Activated CD4-positive, alpha-beta memory T cell treated with anti-CD3 and anti-CD28 coated beads, Interleukin-2, amount 10 ng/mL, durations not matched to agents 7 days and 5 days (primary cell): ENCODE measurements around the gene CEBPB. TPM values are rescaled to one million over a fixed set of nuclear protein-coding genes. Genes with fewer than 3 reads are reported as not detected.

Source experiments
- CTCF ChIA-PET: fragments of 350-600 bp; sonication (Branson Sonifier 250); formaldehyde crosslinking; loops from one replicate; lab custom pipeline; 2021; ENCODE audit warnings: antibody characterized with exemption, inconsistent platforms; lab: Charles Lee
- POLR2A ChIA-PET: fragments of 350-600 bp; sonication (Branson Sonifier 250); formaldehyde crosslinking; loops from one replicate; lab custom pipeline; 2021; ENCODE audit warnings: antibody characterized with exemption; lab: Charles Lee
- DNase-seq: peaks from one replicate; pipeline ENCODE4 v3.0.0-alpha.2; 2020
- H3K27ac Mint-ChIP-seq: one replicate; pipeline ENCODE4 v1.8.0; 2021; ENCODE audit warnings: mild to moderate bottlenecking, mixed read lengths
- H3K27me3 Mint-ChIP-seq: one replicate; pipeline ENCODE4 v1.8.0; 2021; ENCODE audit warnings: mixed read lengths
- H3K36me3 Mint-ChIP-seq: one replicate; pipeline ENCODE4 v1.8.0; 2021; ENCODE audit warnings: low read depth, mixed read lengths
- H3K4me1 Mint-ChIP-seq: one replicate; pipeline ENCODE4 v1.8.0; 2021; ENCODE audit warnings: mixed read lengths
- H3K4me3 Mint-ChIP-seq: one replicate; pipeline ENCODE4 v1.8.0; 2021; ENCODE audit warnings: mild to moderate bottlenecking, mixed read lengths
- H3K9me3 Mint-ChIP-seq: one replicate; pipeline ENCODE4 v1.8.0; 2021; ENCODE audit warnings: mixed read lengths
- total RNA-seq, 2 experiments: library from RNA; stranded (reverse); gene quantifications; one replicate each; pipeline ENCODE4 v1.2.3, GENCODE V29; 2021

The CEBPB gene
- total RNA-seq, 2 experiments from 2014 or later, result 36.5 to 37.5 TPM

- ChIA-PET CTCF (no interaction called here), POLR2A (no interaction called here)
- Mint-ChIP-seq H3K36me3 (no peaks in the 10 kb centered on the region), H3K9me3 (no peaks in the 10 kb centered on the region), H3K4me1 (peaks cover 28% of the 10 kb centered on the region), H3K4me3 (no peak overlapping the region), H3K27me3 (peaks cover 18% of the 10 kb centered on the region), H3K27ac (no peak overlapping the region)
- DNase-seq, result no peak
Measured at GRCh38 chr20:50211091-50211490, 20.5 kb downstream of the CEBPB start.

GRCh38 chr20:50213531-50214106, 23.0 kb downstream of the CEBPB start:
- Mint-ChIP-seq H3K27me3 (peaks cover 17% of the 10 kb centered on the region), H3K9me3 (no peaks in the 10 kb centered on the region)
- CTCF ChIA-PET, result no interaction called here

GRCh38 chr20:50214226-50215024, 23.8 kb downstream of the CEBPB start:
- Mint-ChIP-seq H3K27me3 (peaks cover 17% of the 10 kb centered on the region), H3K4me3 (no peak overlapping the region), H3K9me3 (no peaks in the 10 kb centered on the region), H3K27ac (no peak overlapping the region), H3K4me1 (peaks cover 28% of the 10 kb centered on the region), H3K36me3 (no peaks in the 10 kb centered on the region)
- ChIA-PET CTCF (no interaction called here), POLR2A (no interaction called here)
- no peak for DNase-seq

More at GRCh38 chr20:50213531-50214106, 23.0 kb downstream of the CEBPB start:
- no peak overlapping the region for H3K27ac Mint-ChIP-seq
- no peaks in the 10 kb centered on the region for H3K36me3 Mint-ChIP-seq
- peaks cover 28% of the 10 kb centered on the region for H3K4me1 Mint-ChIP-seq
- H3K4me3 Mint-ChIP-seq, result no peak overlapping the region
- DNase-seq, result no peak
- POLR2A ChIA-PET, result no interaction called here

GRCh38 chr20:50215101-50215690, 24.6 kb downstream of the CEBPB start:
- CTCF ChIA-PET, result no interaction called here
- H3K27me3 Mint-ChIP-seq, result peaks cover 17% of the 10 kb centered on the region

GRCh38 chr20:50215926-50216325, 25.3 kb downstream of the CEBPB start:
- Mint-ChIP-seq H3K27me3 (peaks cover 17% of the 10 kb centered on the region), H3K4me3 (no peak overlapping the region), H3K36me3 (no peaks in the 10 kb centered on the region), H3K4me1 (peaks cover 24% of the 10 kb centered on the region), H3K9me3 (no peaks in the 10 kb centered on the region), H3K27ac (no peak overlapping the region)
- ChIA-PET POLR2A (no interaction called here), CTCF (no interaction called here)
- DNase-seq, result no peak

More at GRCh38 chr20:50215101-50215690, 24.6 kb downstream of the CEBPB start:
- POLR2A ChIA-PET, result no interaction called here
- Mint-ChIP-seq H3K9me3 (no peaks in the 10 kb centered on the region), H3K4me3 (no peak overlapping the region), H3K27ac (no peak overlapping the region), H3K36me3 (no peaks in the 10 kb centered on the region), H3K4me1 (peaks cover 27% of the 10 kb centered on the region)
- no peak for DNase-seq

- Mint-ChIP-seq H3K9me3 (no peaks in the 10 kb centered on the region), H3K27ac (no peak overlapping the region), H3K4me1 (peaks cover 20% of the 10 kb centered on the region), H3K27me3 (peaks cover 17% of the 10 kb centered on the region), H3K36me3 (no peaks in the 10 kb centered on the region), H3K4me3 (no peak overlapping the region)
- no peak for DNase-seq
- CTCF ChIA-PET, result no interaction called here
- POLR2A ChIA-PET, result no interaction called here
Measured at GRCh38 chr20:50216543-50217206, 26.0 kb downstream of the CEBPB start.

GRCh38 chr20:50217207-50217949, 26.7 kb downstream of the CEBPB start:
- H3K36me3 Mint-ChIP-seq, result no peaks in the 10 kb centered on the region
- CTCF ChIA-PET, result no interaction called here

GRCh38 chr20:50218987-50219435, 28.4 kb downstream of the CEBPB start:
- Mint-ChIP-seq H3K4me3 (no peak overlapping the region), H3K27ac (no peak overlapping the region), H3K27me3 (peaks cover 13% of the 10 kb centered on the region), H3K9me3 (no peaks in the 10 kb centered on the region), H3K36me3 (no peaks in the 10 kb centered on the region), H3K4me1 (peaks cover 7% of the 10 kb centered on the region)
- no peak for DNase-seq
- ChIA-PET POLR2A (no interaction called here), CTCF (no interaction called here)

More at GRCh38 chr20:50217207-50217949, 26.7 kb downstream of the CEBPB start:
- POLR2A ChIA-PET, result no interaction called here
- no peak for DNase-seq
- H3K27ac Mint-ChIP-seq, result no peak overlapping the region
- peaks cover 22% of the 10 kb centered on the region for H3K4me1 Mint-ChIP-seq
- peaks cover 17% of the 10 kb centered on the region for H3K27me3 Mint-ChIP-seq
- no peak overlapping the region for H3K4me3 Mint-ChIP-seq
- H3K9me3 Mint-ChIP-seq, result no peaks in the 10 kb centered on the region

GRCh38 chr20:50219600-50219999, 29.0 kb downstream of the CEBPB start:
- Mint-ChIP-seq H3K36me3 (no peaks in the 10 kb centered on the region), H3K27me3 (peaks cover 8% of the 10 kb centered on the region), H3K27ac (no peak overlapping the region), H3K9me3 (no peaks in the 10 kb centered on the region), H3K4me3 (no peak overlapping the region), H3K4me1 (peaks cover 3% of the 10 kb centered on the region)
- DNase-seq, result no peak
- CTCF ChIA-PET, result no interaction called here
- POLR2A ChIA-PET, result no interaction called here

- Mint-ChIP-seq H3K4me3 (no peak overlapping the region), H3K27ac (no peak overlapping the region), H3K4me1 (peaks cover 3% of the 10 kb centered on the region), H3K36me3 (no peaks in the 10 kb centered on the region), H3K9me3 (no peaks in the 10 kb centered on the region), H3K27me3 (peaks cover 5% of the 10 kb centered on the region)
- DNase-seq, result no peak
- ChIA-PET CTCF (no interaction called here), POLR2A (no interaction called here)
Measured at GRCh38 chr20:50220093-50220893, 29.7 kb downstream of the CEBPB start.

- Mint-ChIP-seq H3K4me3 (no peak overlapping the region), H3K27me3 (peaks cover 2% of the 10 kb centered on the region), H3K27ac (no peak overlapping the region), H3K9me3 (no peaks in the 10 kb centered on the region), H3K4me1 (peaks cover 3% of the 10 kb centered on the region), H3K36me3 (no peaks in the 10 kb centered on the region)
- CTCF ChIA-PET, result no interaction called here
- no peak for DNase-seq
- POLR2A ChIA-PET, result no interaction called here
Measured at GRCh38 chr20:50220894-50221365, 30.3 kb downstream of the CEBPB start.
